Lung (tissue), 12 donors: ENCODE results near the gene MX1. TPM values are rescaled to one million over a fixed set of nuclear protein-coding genes. Genes with fewer than 3 reads are reported as not detected.
A peak's percentile ranks its signal among the peaks of the same experiment; 100 is the strongest.

Experiments
- ATAC-seq: fragments of 200-7000 bp; cut with Tn5 transposase; one replicate; pipeline ENCODE4 v1.9.1; 2020; ENCODE audit warnings: moderate number of reproducible peaks; ENCODE audit not compliant: insufficient read depth, low FRiP score
- DNase-seq, 3 donors: peaks; one replicate each; pipeline ENCODE4 v3.0.0-alpha.2; 2013 to 2017
- H3K27ac ChIP-seq, 2 donors: one replicate each; pipeline ENCODE4 v1.5.1; 2013; ENCODE audit warnings: mild to moderate bottlenecking in 2 of 2, moderate library complexity in 2 of 2, control low read depth in 1 of 2, inconsistent platforms in 1 of 2, low read depth in 1 of 2, low read length in 1 of 2
- H3K27me3 ChIP-seq, 3 donors: one replicate each; pipeline ENCODE4 v1.5.1; 2013; ENCODE audit warnings: low read length in 2 of 3; ENCODE audit not compliant: control insufficient read depth in 3 of 3, insufficient read depth in 3 of 3
- H3K36me3 ChIP-seq, 4 donors: one replicate each; pipeline ENCODE4 v1.5.1; 2013; ENCODE audit warnings: low read length in 4 of 4, mild to moderate bottlenecking in 1 of 4, moderate library complexity in 1 of 4; ENCODE audit not compliant: control insufficient read depth in 4 of 4, insufficient read depth in 4 of 4
- H3K4me1 ChIP-seq, 5 donors: one replicate each; pipeline ENCODE4 v1.5.1; 2013; ENCODE audit warnings: low read length in 5 of 5, mild to moderate bottlenecking in 2 of 5, moderate library complexity in 1 of 5; ENCODE audit not compliant: control insufficient read depth in 5 of 5, insufficient read depth in 5 of 5
- H3K4me3 ChIP-seq: one replicate; pipeline ENCODE4 v1.5.1; 2013; ENCODE audit warnings: mild to moderate bottlenecking, control low read depth, moderate library complexity
- H3K9ac ChIP-seq, 2 donors: one replicate each; pipeline ENCODE4 v1.5.1; 2013; ENCODE audit warnings: low read length in 2 of 2, control low read depth in 1 of 2; ENCODE audit not compliant: insufficient read depth in 1 of 2
- H3K9me3 ChIP-seq, 4 donors: one replicate each; pipeline ENCODE4 v1.5.1; 2013; ENCODE audit warnings: low read length in 3 of 4, mild to moderate bottlenecking in 1 of 4, moderate library complexity in 1 of 4; ENCODE audit not compliant: control insufficient read depth in 4 of 4, insufficient read depth in 3 of 4
- WGBS, 2 donors: extraction: QIAGEN DNeasy Blood & Tissue Kit; methylation state at CpG; one replicate each; pipeline ENCODE4 v1.1.7; 2013; 5-methylcytosine and 5-hydroxymethylcytosine counted together
- polyA plus RNA-seq, 2 donors: library from polyadenylated mRNA; stranded (reverse); fragments of 200-250 nt; gene quantifications; one replicate each; pipeline ENCODE4 v1.2.1, GENCODE V29; 2013
- total RNA-seq, 2 donors: library from RNA; depleted of rRNA in 1 of 2; stranded (reverse); fragments of >200 nt in 1 of 2; gene quantifications; one replicate each; pipeline ENCODE4 v1.2.1, GENCODE V29; 2014 to 2021
- TF ChIP-seq, protein P1 (sequence below): IDR thresholded peaks from 2 replicates; pipeline ENCODE4 v1.5.1; 2012; ENCODE audit warnings: mild to moderate bottlenecking; ENCODE audit errors: control extremely low read depth, extremely low read depth
- donor health status: control.
- donor health status: control.
- donor health status: Bipolar disorder and iron deficiency.
- donor health status: healthy.
- donor health status: DM: yes; HTN: yes; CAD: no.

The MX1 gene
- total and polyA plus RNA-seq, 4 donors, result 18.9 to 43.5 (median 31.3) TPM

DNA sequence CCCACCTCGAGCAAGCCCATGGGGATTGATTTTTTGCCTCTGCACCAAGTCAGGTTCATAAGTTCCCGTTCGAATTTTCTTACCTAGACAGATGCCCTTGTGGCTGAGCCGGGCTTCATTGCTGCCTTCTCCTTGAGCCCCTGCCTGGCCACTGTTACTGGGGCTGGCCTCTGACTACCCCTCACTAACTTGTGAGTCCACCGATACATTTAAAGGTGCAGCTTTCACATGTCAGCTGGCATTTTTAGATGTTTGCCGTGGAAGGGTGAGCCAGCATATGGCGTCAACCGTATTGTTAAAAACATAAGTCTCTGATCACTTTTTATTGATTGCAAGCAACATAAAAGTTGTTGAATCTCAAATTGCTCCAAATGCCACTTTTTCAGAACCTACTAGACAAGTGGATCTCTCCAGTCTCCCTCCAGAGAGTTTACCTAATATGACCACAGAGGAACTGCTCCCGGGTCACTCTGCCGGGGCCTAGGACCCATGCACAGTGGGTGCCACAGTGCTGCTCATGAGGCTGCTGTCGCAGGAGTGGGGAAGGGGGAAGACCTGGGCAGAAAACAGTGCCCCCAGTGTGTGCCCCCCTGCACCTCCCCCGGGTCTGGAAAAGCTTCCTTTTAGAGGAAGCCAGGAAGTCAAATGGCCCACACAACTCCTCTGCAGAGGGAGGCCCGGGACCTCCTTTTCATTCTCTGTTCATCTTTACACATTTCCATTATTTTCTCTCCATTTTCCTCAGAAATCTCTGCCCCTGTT, 18.8 kb downstream of the MX1 start:
- no peak for ATAC-seq
- TF ChIP-seq, protein P1, sequence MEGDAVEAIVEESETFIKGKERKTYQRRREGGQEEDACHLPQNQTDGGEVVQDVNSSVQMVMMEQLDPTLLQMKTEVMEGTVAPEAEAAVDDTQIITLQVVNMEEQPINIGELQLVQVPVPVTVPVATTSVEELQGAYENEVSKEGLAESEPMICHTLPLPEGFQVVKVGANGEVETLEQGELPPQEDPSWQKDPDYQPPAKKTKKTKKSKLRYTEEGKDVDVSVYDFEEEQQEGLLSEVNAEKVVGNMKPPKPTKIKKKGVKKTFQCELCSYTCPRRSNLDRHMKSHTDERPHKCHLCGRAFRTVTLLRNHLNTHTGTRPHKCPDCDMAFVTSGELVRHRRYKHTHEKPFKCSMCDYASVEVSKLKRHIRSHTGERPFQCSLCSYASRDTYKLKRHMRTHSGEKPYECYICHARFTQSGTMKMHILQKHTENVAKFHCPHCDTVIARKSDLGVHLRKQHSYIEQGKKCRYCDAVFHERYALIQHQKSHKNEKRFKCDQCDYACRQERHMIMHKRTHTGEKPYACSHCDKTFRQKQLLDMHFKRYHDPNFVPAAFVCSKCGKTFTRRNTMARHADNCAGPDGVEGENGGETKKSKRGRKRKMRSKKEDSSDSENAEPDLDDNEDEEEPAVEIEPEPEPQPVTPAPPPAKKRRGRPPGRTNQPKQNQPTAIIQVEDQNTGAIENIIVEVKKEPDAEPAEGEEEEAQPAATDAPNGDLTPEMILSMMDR, result no peak
- peaks cover 0 to 48% (median 8%) of the 10 kb centered on the region in 4 donors for H3K36me3 ChIP-seq
- no peak overlapping the region for H3K9ac ChIP-seq
- H3K4me3 ChIP-seq, result no peak overlapping the region
- H3K9me3 ChIP-seq, result no peaks in the 10 kb centered on the region
- DNase-seq, result no peak
- no peaks in the 10 kb centered on the region for H3K27me3 ChIP-seq
- H3K27ac ChIP-seq, result no peak overlapping the region
- 88 to 89% methylated on average over 13 of the region's 13 CpGs for WGBS, 2 donors
- no peaks in the 10 kb centered on the region for H3K4me1 ChIP-seq

DNA sequence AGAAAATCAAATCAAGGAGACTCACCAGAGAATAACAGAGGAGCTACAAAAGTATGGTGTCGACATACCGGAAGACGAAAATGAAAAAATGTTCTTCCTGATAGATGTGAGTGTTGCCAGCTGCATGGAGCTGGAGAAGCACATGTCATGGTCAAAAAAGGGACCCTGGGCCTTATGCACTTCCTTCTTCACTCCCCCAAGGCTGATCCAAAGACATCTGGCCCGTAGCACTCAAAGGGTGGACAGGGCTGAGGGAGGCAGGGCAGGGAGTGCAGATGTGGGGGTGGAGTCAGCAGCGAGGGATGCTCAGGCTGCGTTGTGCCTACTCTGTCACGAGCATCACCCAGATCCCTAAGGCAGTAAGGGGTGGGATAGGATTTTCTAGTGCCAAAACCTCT, 19.4 kb downstream of the MX1 start:
- Histone ChIP-seq H3K9ac (no peak overlapping the region), H3K27me3 (no peaks in the 10 kb centered on the region), H3K9me3 (no peaks in the 10 kb centered on the region), H3K4me3 (no peak overlapping the region), H3K4me1 (no peaks in the 10 kb centered on the region), H3K27ac (no peak overlapping the region), H3K36me3 (peaks cover 0 to 44% (median 9%) of the 10 kb centered on the region in 4 donors)
- no peak for ATAC-seq
- TF ChIP-seq, protein P1, result no peak
- peak in 2 of 3 donors; percentile 25 to 59 for DNase-seq
- WGBS, 2 donors, result 80 to 87% methylated on average over 7 of the region's 7 CpGs

DNA sequence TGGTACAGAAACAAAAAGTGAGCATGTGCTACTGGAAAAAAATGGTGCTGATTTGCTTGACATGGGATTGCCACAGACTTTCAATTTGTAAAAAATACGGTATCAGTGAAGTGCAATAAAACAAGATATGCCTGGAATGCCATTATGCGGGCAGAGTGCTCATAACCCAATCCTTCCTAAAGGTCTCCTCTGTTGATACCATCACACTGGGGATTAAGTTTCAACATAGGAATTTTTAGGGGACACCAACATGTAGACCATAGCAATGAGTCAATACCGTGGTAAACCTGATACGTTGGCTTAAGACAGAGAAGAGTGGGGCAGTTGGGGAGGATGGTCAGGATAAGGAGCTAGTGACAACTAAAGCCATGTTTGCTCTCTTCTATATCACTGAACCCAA, 20.5 kb downstream of the MX1 start:
- no peak overlapping the region for H3K27ac ChIP-seq
- DNase-seq (no peak), ATAC-seq (no peak)
- TF ChIP-seq, protein P1, result no peak
- no peaks in the 10 kb centered on the region for H3K4me1 ChIP-seq
- WGBS, 2 donors, result 93 to 94% methylated on average over 4 of the region's 4 CpGs
- no peak overlapping the region for H3K9ac ChIP-seq
- H3K27me3 ChIP-seq, result no peaks in the 10 kb centered on the region
- peaks cover 0 to 37% (median 9%) of the 10 kb centered on the region in 4 donors for H3K36me3 ChIP-seq
- H3K4me3 ChIP-seq, result no peak overlapping the region
- no peaks in the 10 kb centered on the region for H3K9me3 ChIP-seq

DNA sequence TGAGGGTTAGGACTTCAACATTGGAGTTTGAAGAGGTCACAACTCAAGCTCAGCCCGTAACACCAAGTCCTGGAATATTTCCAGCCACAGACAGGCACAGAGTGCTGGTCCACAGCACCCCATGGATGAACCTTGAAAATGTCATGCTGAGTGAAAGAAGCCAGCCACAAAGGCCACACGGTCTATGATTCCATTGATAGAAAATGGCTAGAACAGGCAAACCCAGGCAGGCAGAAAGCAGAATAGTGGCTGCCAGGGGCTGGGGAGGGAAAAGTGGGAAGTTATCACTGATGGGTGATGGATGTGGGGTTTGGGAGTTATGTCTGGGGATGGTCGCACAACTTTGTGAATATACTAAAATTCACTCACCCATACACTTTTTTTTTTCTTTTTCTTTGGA, 21.3 kb downstream of the MX1 start:
- no peaks in the 10 kb centered on the region for H3K27me3 ChIP-seq
- H3K4me3 ChIP-seq, result no peak overlapping the region
- 96% methylated on average over 3 of the region's 3 CpGs for WGBS, 2 donors
- ATAC-seq, result no peak
- TF ChIP-seq, protein P1, result no peak
- DNase-seq, result no peak
- no peak overlapping the region for H3K9ac ChIP-seq
- no peaks in the 10 kb centered on the region for H3K4me1 ChIP-seq
- no peaks in the 10 kb centered on the region for H3K9me3 ChIP-seq
- H3K36me3 ChIP-seq, result peaks cover 0 to 39% (median 9%) of the 10 kb centered on the region in 4 donors
- H3K27ac ChIP-seq, result no peak overlapping the region
